Measurements from ENCODE around the gene CACNA1C.

CACNA1C gene

GRCh38 chr12:2687726-2688125, 634.9 kb downstream of the CACNA1C start:
- Histone ChIP-seq H3K36me3 (ENCODE audit: insufficient read depth, low read length) (no peaks in the 10 kb centered on the region), H3K27ac (ENCODE audit: low read depth, low read length) (no peak overlapping the region), H3K4me1 (ENCODE audit: control insufficient read depth, insufficient read depth, low read length, unreplicated experiment) (no peaks in the 10 kb centered on the region), H3K27me3 (ENCODE audit: insufficient read depth, low read length) (0 out of 2 replicates have a peak, but pooled peaks cover 6% of the 10 kb centered on the region), H2AFZ (ENCODE audit: low read length, unreplicated experiment) (no peak overlapping the region), H3K4me3 (ENCODE audit: low read depth, low read length) (no peak overlapping the region), H3K79me2 (ENCODE audit: control insufficient read depth, insufficient read depth, low read length, unreplicated experiment) (no peaks in the 10 kb centered on the region)

DNA sequence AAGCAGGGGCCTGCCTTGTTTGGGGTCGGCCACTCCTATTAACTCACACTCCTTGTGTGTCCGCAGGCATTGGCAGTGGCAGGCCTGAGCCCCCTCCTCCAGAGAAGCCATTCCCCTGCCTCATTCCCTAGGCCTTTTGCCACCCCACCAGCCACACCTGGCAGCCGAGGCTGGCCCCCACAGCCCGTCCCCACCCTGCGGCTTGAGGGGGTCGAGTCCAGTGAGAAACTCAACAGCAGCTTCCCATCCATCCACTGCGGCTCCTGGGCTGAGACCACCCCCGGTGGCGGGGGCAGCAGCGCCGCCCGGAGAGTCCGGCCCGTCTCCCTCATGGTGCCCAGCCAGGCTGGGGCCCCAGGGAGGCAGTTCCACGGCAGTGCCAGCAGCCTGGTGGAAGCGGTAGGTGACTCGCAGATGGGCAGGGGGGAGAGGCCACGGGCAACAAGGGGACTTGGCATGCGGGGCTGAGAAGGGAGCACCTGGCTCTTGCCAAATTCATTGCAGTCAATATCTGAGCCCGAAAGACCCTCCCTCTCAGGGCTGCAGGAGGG, 635.7 kb downstream of the CACNA1C start:
- no peaks in the 10 kb centered on the region for H3K36me3 ChIP-seq (ENCODE audit: insufficient read depth, low read length)
- no peak overlapping the region for H3K4me3 ChIP-seq (ENCODE audit: low read depth, low read length)
- no peaks in the 10 kb centered on the region for H3K4me1 ChIP-seq (ENCODE audit: control insufficient read depth, insufficient read depth, low read length, unreplicated experiment)
- no peaks in the 10 kb centered on the region for H3K79me2 ChIP-seq (ENCODE audit: control insufficient read depth, insufficient read depth, low read length, unreplicated experiment)
- H3K27ac ChIP-seq (ENCODE audit: low read depth, low read length): no peak overlapping the region
- H2AFZ ChIP-seq (ENCODE audit: low read length, unreplicated experiment): no peak overlapping the region
- peaks cover 8% of the 10 kb centered on the region; the same call in 1 of the 2 replicates for H3K27me3 ChIP-seq (ENCODE audit: insufficient read depth, low read length)

DNA sequence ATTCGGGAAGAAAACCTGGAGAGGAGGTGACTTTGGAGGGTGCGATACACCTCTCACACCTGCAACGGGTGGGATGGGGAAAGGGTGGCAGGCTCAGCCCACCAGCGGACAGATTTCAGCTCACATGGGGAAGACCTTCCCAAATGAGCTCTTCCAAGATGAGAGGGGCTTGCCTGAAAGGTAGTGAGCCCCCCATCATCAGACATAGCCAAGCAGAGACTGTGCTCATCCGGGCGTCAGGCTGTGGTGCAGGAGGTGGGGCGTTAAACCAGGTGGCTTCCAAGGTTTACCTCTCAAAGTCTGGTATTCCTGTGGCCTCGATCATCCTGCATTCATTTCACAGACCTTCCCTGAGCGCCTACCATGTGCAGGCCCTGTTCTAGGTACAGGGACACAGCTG, 636.6 kb downstream of the CACNA1C start:
- H3K27me3 ChIP-seq (ENCODE audit: insufficient read depth, low read length): peaks cover 18% of the 10 kb centered on the region
- no peak overlapping the region for H3K27ac ChIP-seq (ENCODE audit: low read depth, low read length)
- no peaks in the 10 kb centered on the region for H3K36me3 ChIP-seq (ENCODE audit: insufficient read depth, low read length)
- H3K79me2 ChIP-seq (ENCODE audit: control insufficient read depth, insufficient read depth, low read length, unreplicated experiment): no peaks in the 10 kb centered on the region
- H2AFZ ChIP-seq (ENCODE audit: low read length, unreplicated experiment): no peak overlapping the region
- H3K4me3 ChIP-seq (ENCODE audit: low read depth, low read length): no peak overlapping the region
- H3K4me1 ChIP-seq (ENCODE audit: control insufficient read depth, insufficient read depth, low read length, unreplicated experiment): no peaks in the 10 kb centered on the region

DNA sequence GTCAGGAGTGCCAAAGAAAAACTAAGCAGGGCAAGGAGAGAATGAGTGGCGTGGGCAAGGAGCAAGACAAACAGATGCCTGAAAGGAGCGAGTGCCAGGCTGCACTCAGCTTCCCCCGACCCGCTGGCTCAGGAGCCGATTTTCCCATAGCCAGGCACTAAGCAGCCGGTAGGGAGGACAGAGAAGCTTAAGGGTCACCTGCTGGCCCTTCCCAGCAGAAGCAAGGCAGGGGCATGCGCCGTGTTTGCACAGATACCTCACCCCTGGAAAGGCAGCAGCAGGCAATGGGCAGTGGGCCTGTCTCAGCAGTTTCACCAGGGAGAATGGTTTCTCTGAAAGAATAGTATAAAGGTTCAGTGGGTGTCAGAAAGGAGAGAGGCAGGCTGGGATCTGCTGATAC, 637.1 kb downstream of the CACNA1C start:
- peaks cover 22% of the 10 kb centered on the region for H3K27me3 ChIP-seq (ENCODE audit: insufficient read depth, low read length)
- no peaks in the 10 kb centered on the region for H3K4me1 ChIP-seq (ENCODE audit: control insufficient read depth, insufficient read depth, low read length, unreplicated experiment)
- H3K79me2 ChIP-seq (ENCODE audit: control insufficient read depth, insufficient read depth, low read length, unreplicated experiment): no peaks in the 10 kb centered on the region
- no peak overlapping the region for H3K4me3 ChIP-seq (ENCODE audit: low read depth, low read length)
- no peak overlapping the region for H3K27ac ChIP-seq (ENCODE audit: low read depth, low read length)
- H2AFZ ChIP-seq (ENCODE audit: low read length, unreplicated experiment): no peak overlapping the region
- H3K36me3 ChIP-seq (ENCODE audit: insufficient read depth, low read length): no peaks in the 10 kb centered on the region

DNA sequence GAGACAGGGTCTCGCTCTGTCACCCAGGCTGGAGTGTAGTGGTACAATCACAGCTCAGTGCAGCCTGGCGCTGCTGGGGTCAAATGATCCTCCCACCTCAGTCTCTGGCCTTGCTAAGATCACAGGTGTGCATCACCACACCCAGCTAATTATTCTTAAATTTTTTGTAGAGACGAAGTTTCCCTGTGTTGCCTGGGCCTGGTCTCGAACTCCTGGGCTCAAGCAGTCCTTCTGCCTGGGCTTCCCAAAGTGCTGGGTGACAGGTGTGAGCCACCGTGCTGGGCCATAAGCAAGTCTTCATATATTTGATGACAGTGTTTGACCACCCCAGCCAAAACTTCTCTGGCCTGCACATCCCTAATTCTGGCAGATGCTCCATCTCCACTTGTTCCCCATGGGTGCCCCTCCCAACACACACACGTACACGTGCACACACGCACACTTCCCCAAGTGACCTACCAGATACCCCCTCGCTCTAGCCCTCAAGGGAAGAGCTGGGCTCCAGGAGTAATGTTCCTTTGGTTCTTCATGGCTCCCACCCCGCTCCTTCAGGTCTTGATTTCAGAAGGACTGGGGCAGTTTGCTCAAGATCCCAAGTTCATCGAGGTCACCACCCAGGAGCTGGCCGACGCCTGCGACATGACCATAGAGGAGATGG, 637.7 kb downstream of the CACNA1C start:
- Histone ChIP-seq H3K79me2 (ENCODE audit: control insufficient read depth, insufficient read depth, low read length, unreplicated experiment) (no peaks in the 10 kb centered on the region), H3K36me3 (ENCODE audit: insufficient read depth, low read length) (no peaks in the 10 kb centered on the region), H3K4me3 (ENCODE audit: low read depth, low read length) (no peak overlapping the region), H3K4me1 (ENCODE audit: control insufficient read depth, insufficient read depth, low read length, unreplicated experiment) (no peaks in the 10 kb centered on the region), H3K27ac (ENCODE audit: low read depth, low read length) (no peak overlapping the region), H3K27me3 (ENCODE audit: insufficient read depth, low read length) (peaks cover 25% of the 10 kb centered on the region), H2AFZ (ENCODE audit: low read length, unreplicated experiment) (no peak overlapping the region)

- H3K27me3 ChIP-seq (ENCODE audit: insufficient read depth, low read length): peaks cover 29% of the 10 kb centered on the region
- H2AFZ ChIP-seq (ENCODE audit: low read length, unreplicated experiment): no peak overlapping the region
- no peaks in the 10 kb centered on the region for H3K4me1 ChIP-seq (ENCODE audit: control insufficient read depth, insufficient read depth, low read length, unreplicated experiment)
- no peaks in the 10 kb centered on the region for H3K36me3 ChIP-seq (ENCODE audit: insufficient read depth, low read length)
- H3K27ac ChIP-seq (ENCODE audit: low read depth, low read length): no peak overlapping the region
- no peaks in the 10 kb centered on the region for H3K79me2 ChIP-seq (ENCODE audit: control insufficient read depth, insufficient read depth, low read length, unreplicated experiment)
- no peak overlapping the region for H3K4me3 ChIP-seq (ENCODE audit: low read depth, low read length)
Observed at GRCh38 chr12:2691006-2691344, 638.2 kb downstream of the CACNA1C start.

DNA sequence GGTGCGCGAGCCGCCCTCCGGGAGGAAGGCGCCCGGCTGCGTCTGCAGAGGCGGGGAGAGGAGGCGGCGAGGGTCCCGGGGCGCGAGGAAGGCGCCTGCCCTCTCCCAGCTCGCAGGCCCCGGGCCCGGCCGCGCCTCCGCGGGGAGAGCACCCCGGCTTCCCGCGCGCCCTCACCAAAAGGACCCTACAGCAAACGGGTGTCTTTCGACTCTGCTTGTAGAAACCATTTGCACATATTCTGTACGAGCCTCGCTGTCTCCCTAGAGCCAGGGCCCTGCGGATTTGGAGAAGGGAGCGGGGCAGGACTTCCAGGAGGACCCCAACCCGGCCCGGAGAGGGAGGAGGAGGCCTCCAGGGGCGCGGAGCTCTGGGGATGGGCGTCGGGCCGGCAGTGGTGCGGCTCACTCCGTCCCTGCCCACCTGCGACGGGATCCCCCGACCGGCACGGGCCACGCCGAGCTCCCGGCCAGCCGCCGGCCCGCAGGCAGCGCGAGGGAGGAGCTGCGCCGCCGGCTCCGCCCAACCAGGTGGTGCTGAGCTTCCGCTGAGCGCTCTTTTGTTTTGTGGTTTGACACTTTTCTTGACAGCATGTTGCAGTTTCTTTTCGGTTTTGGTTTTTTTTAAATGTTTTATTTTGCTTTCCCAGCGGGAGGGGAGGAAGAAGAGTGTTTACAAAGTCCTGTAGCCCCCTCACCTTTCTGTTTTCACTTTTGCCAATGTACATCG, 638.7 kb downstream of the CACNA1C start:
- Histone ChIP-seq H3K4me1 (ENCODE audit: control insufficient read depth, insufficient read depth, low read length, unreplicated experiment) (no peaks in the 10 kb centered on the region), H3K27me3 (ENCODE audit: insufficient read depth, low read length) (peaks cover 32% of the 10 kb centered on the region), H3K27ac (ENCODE audit: low read depth, low read length) (no peak overlapping the region), H3K36me3 (ENCODE audit: insufficient read depth, low read length) (no peaks in the 10 kb centered on the region), H3K4me3 (ENCODE audit: low read depth, low read length) (no peak overlapping the region), H2AFZ (ENCODE audit: low read length, unreplicated experiment) (no peak overlapping the region), H3K79me2 (ENCODE audit: control insufficient read depth, insufficient read depth, low read length, unreplicated experiment) (no peaks in the 10 kb centered on the region)

- Histone ChIP-seq H3K27ac (ENCODE audit: low read depth, low read length) (no peak overlapping the region), H3K27me3 (ENCODE audit: insufficient read depth, low read length) (peaks cover 35% of the 10 kb centered on the region), H2AFZ (ENCODE audit: low read length, unreplicated experiment) (no peak overlapping the region), H3K4me1 (ENCODE audit: control insufficient read depth, insufficient read depth, low read length, unreplicated experiment) (no peaks in the 10 kb centered on the region), H3K4me3 (ENCODE audit: low read depth, low read length) (no peak overlapping the region), H3K79me2 (ENCODE audit: control insufficient read depth, insufficient read depth, low read length, unreplicated experiment) (no peaks in the 10 kb centered on the region), H3K36me3 (ENCODE audit: insufficient read depth, low read length) (no peaks in the 10 kb centered on the region)
Observed at GRCh38 chr12:2692080-2692479, 639.3 kb downstream of the CACNA1C start.

DNA sequence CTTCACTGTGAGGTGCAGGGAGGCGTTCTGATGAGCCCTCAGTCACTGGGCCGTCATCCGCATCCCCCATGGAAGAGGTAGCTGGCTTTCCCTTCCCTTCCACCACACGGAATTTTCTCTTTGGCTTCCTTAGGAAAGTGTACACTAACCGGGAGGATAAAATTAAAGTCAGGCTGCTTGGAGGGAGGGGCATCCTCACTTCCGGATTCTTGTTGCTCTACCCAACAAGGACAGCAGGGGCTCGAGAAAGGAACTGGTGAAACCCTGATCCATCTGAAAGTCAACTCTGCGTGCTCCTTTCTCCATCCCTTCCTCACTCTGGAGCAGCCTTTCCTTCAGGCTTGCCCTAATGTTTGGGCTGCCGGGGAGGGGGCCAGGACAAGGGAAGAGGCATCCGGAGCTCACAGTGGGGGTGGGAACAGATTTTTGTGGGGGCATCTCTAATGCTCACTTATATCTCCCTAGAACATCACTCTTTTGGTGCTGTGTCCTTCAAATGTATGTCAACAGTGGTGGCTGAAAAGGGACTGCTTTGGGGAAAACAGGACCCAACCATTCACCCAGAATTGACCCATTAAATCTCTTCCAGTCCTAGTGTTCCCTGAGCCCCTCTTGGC, 640.6 kb downstream of the CACNA1C start:
- Histone ChIP-seq H3K4me1 (ENCODE audit: control insufficient read depth, insufficient read depth, low read length, unreplicated experiment) (no peaks in the 10 kb centered on the region), H3K36me3 (ENCODE audit: insufficient read depth, low read length) (no peaks in the 10 kb centered on the region), H3K79me2 (ENCODE audit: control insufficient read depth, insufficient read depth, low read length, unreplicated experiment) (no peaks in the 10 kb centered on the region), H3K4me3 (ENCODE audit: low read depth, low read length) (no peak overlapping the region), H3K27me3 (ENCODE audit: insufficient read depth, low read length) (peaks cover 47% of the 10 kb centered on the region), H2AFZ (ENCODE audit: low read length, unreplicated experiment) (no peak overlapping the region), H3K27ac (ENCODE audit: low read depth, low read length) (no peak overlapping the region)

- Histone ChIP-seq H2AFZ (ENCODE audit: low read length, unreplicated experiment) (no peak overlapping the region), H3K27ac (ENCODE audit: low read depth, low read length) (no peak overlapping the region), H3K4me3 (ENCODE audit: low read depth, low read length) (no peak overlapping the region), H3K4me1 (ENCODE audit: control insufficient read depth, insufficient read depth, low read length, unreplicated experiment) (no peaks in the 10 kb centered on the region), H3K36me3 (ENCODE audit: insufficient read depth, low read length) (no peaks in the 10 kb centered on the region), H3K27me3 (ENCODE audit: insufficient read depth, low read length) (peaks cover 55% of the 10 kb centered on the region), H3K79me2 (ENCODE audit: control insufficient read depth, insufficient read depth, low read length, unreplicated experiment) (no peaks in the 10 kb centered on the region)
Observed at GRCh38 chr12:2693980-2694610, 641.3 kb downstream of the CACNA1C start.
